Prostate gland (tissue), 2 donors: ENCODE measurements around the gene RTRAF.

Experiments
- POLR2A ChIP-seq: fragments of 450-650 bp; IDR thresholded peaks from one replicate; pipeline ENCODE4 v1.6.1; 2016; ENCODE audit warnings: antibody characterized with exemption, mild to moderate bottlenecking
- POLR2AphosphoS5 ChIP-seq: sonication (generic); formaldehyde crosslinking; IDR thresholded peaks from one replicate; pipeline ENCODE4 v1.6.1; 2017; ENCODE audit warnings: antibody characterized with exemption
- TF ChIP-seq, protein P1 (sequence below), 4 experiments: fragments of 200-600 bp in 2 of 4; fragments of 450-650 bp in 2 of 4; sonication (generic) in 2 of 4; IDR thresholded peaks; 1 replicate in 3 of 4; 2 replicates in 1 of 4; pipeline ENCODE4 v1.5.1; 2016 to 2019; ENCODE audit warnings: antibody characterized with exemption in 4 of 4, mild to moderate bottlenecking in 2 of 4, moderate library complexity in 2 of 4

DNA sequence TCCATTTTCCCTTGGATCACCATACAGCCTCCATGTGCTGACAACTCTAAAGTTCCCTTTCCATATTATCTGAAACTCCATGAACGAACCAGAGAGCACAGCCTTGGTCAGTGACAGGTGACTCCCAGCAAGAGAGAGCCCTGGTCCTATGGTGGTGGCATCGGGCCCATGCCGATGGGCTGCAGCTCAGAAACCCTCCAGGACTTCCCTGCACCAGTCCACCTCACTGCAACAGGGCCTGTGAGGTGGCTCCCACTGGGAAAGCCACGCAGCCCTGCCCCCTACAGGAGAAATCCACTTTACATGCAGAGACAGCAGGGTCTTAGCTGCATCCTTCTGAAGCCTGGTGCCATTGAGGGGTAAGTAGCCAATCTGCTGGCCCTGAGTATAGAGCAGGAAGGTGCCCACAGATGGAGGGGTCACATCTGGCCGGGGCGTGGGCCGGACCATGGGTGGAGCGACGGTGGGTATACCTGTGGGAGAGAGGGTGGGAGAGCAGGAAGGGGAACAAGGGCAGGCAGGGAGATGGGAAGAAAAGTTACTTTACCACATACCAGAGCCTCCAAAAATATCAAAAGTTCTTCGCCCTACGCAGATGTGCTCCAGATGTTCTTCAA is 24.7 kb downstream of the RTRAF start:
- TF ChIP-seq, protein P1, sequence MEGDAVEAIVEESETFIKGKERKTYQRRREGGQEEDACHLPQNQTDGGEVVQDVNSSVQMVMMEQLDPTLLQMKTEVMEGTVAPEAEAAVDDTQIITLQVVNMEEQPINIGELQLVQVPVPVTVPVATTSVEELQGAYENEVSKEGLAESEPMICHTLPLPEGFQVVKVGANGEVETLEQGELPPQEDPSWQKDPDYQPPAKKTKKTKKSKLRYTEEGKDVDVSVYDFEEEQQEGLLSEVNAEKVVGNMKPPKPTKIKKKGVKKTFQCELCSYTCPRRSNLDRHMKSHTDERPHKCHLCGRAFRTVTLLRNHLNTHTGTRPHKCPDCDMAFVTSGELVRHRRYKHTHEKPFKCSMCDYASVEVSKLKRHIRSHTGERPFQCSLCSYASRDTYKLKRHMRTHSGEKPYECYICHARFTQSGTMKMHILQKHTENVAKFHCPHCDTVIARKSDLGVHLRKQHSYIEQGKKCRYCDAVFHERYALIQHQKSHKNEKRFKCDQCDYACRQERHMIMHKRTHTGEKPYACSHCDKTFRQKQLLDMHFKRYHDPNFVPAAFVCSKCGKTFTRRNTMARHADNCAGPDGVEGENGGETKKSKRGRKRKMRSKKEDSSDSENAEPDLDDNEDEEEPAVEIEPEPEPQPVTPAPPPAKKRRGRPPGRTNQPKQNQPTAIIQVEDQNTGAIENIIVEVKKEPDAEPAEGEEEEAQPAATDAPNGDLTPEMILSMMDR (IDR thresholded peaks at IDR 0.05), result no peak
- TF ChIP-seq POLR2AphosphoS5 (no peak), POLR2A (no peak)
